ENCODE measurements around the gene SNAP47.

DNA sequence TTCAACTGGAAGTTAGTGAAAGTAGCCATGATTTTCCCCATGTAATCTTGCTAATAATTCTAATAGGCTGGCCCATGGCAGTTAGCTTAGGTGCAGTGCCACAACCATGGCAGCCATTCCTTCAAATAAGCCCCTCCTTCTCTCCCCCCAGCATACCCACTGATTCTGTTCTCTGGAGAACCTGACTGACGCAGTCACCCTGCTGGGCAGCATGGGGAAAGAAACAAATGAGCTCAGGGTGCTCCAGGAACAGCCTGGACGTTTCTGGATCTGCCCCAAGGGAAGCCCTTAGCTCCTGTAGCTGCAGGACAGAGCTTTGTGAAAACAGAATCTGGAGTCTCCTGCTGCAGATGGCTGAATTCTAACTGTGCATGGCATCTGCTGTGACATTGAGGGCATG, 22.5 kb downstream of the SNAP47 start:
- no peak for TF ChIP-seq CTCF (IDR thresholded peaks at IDR 0.05; ENCODE audit: extremely low read depth in 1 of 2, insufficient read depth in 1 of 2, low read depth in 1 of 2, low read length in 2 of 2)
- TF ChIP-seq EZH2 (IDR thresholded peaks at IDR 0.05; ENCODE audit: borderline replicate concordance, low read depth, low read length, severe bottlenecking) = no peak
- TF ChIP-seq POLR2A (IDR thresholded peaks at IDR 0.05; ENCODE audit: low read depth, low read length) = no peak
- TF ChIP-seq, protein P1, sequence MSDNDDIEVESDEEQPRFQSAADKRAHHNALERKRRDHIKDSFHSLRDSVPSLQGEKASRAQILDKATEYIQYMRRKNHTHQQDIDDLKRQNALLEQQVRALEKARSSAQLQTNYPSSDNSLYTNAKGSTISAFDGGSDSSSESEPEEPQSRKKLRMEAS (IDR thresholded peaks at IDR 0.05; ENCODE audit: insufficient read depth, insufficient read length) = no peak

Data from endothelial cell of umbilical vein (primary cell).